Bronchial epithelial cell (primary cell): ENCODE measurements around the gene KY. TPM values are rescaled to one million over a fixed set of nuclear protein-coding genes. Genes with fewer than 3 reads are reported as not detected.

ENCODE experiments used
- DNase-seq: peaks from one replicate; pipeline ENCODE4 v3.0.0-alpha.2; 2010; ENCODE audit warnings: low read depth
- FAIRE-seq: peaks from 2 replicates; lab custom pipeline; 2011; peaks lifted over from hg19 to GRCh38; lab: Jason Lieb, UNC
- H3K27me3 ChIP-seq: 2 replicates; pipeline ENCODE4 v1.5.1; 2011; ENCODE audit warnings: low read length; ENCODE audit not compliant: control insufficient read depth, insufficient read depth
- H3K36me3 ChIP-seq: 2 replicates; pipeline ENCODE4 v1.5.1; 2011; ENCODE audit warnings: low read length; ENCODE audit not compliant: control insufficient read depth, insufficient read depth
- H3K4me3 ChIP-seq: 2 replicates; pipeline ENCODE4 v1.5.1; 2011; ENCODE audit warnings: mild to moderate bottlenecking, low read depth, low read length, control low read depth
- total RNA-seq: library from RNA; depleted of rRNA; stranded (reverse); fragments of >200 nt; gene quantifications from 2 replicates; pipeline ENCODE4 v1.2.1, GENCODE V29; 2014
- TF ChIP-seq, protein P1 (sequence below): IDR thresholded peaks from 2 replicates; pipeline ENCODE4 v1.5.1; 2011; ENCODE audit warnings: mild to moderate bottlenecking, moderate library complexity, low read length, control low read depth, inconsistent platforms; ENCODE audit not compliant: insufficient read depth, severe bottlenecking

Gene KY
- total RNA-seq, 1 donor from 2014 or later = not detected

DNA sequence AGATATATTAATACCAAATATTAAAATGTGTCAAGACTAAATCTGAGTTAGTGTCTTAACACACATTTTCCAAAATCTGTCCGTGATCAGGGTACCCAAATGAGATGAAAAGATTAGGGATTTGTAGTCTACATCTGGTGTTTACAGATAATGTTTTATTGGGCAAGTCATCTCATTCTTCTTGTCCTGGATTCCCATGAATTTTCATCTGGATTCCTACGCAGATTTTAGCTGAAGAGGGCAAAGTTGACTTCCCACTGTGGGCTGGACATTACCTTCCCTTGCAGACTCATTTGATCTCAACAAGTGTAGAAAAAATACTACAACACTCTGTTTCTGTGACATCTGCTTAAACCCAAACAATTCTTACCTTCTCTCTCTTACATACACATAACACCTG is 85.8 kb downstream of the KY start:
- no peak for DNase-seq
- no peak overlapping the region for H3K4me3 ChIP-seq
- no peaks in the 10 kb centered on the region for H3K36me3 ChIP-seq
- no peaks in the 10 kb centered on the region for H3K27me3 ChIP-seq
- TF ChIP-seq, protein P1, sequence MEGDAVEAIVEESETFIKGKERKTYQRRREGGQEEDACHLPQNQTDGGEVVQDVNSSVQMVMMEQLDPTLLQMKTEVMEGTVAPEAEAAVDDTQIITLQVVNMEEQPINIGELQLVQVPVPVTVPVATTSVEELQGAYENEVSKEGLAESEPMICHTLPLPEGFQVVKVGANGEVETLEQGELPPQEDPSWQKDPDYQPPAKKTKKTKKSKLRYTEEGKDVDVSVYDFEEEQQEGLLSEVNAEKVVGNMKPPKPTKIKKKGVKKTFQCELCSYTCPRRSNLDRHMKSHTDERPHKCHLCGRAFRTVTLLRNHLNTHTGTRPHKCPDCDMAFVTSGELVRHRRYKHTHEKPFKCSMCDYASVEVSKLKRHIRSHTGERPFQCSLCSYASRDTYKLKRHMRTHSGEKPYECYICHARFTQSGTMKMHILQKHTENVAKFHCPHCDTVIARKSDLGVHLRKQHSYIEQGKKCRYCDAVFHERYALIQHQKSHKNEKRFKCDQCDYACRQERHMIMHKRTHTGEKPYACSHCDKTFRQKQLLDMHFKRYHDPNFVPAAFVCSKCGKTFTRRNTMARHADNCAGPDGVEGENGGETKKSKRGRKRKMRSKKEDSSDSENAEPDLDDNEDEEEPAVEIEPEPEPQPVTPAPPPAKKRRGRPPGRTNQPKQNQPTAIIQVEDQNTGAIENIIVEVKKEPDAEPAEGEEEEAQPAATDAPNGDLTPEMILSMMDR = no peak
- no peak for FAIRE-seq

- peak; percentile 77 for FAIRE-seq
- no peaks in the 10 kb centered on the region for H3K27me3 ChIP-seq
- no peaks in the 10 kb centered on the region for H3K36me3 ChIP-seq
- no peak overlapping the region for H3K4me3 ChIP-seq
- TF ChIP-seq, protein P1 = no peak
- DNase-seq = peak; percentile 85
Measured at GRCh38 chr3:134563601-134564000, 87.2 kb downstream of the KY start.

DNA sequence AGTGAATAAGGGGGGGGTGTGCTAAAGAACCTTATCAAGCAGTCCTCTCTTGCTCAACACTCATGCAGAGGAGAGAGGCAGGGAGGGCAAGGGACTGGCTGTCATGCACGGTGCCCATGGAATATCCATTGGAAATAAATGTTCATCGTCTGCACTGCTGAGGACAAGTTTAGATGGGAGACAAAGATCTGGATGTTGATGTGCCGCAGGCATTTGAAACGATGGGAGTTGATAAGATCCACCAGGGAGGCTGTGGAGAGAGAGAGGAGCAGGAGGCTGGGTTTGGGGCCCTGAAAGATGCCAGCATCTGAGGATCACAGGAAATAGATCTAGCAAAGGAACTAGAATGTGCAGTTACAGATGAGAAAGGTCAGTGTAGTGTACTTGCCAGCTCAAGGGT is 88.8 kb downstream of the KY start:
- DNase-seq (no peak), FAIRE-seq (no peak)
- Histone ChIP-seq H3K27me3 (no peaks in the 10 kb centered on the region), H3K4me3 (no peak overlapping the region), H3K36me3 (no peaks in the 10 kb centered on the region)
- TF ChIP-seq, protein P1 = no peak

DNA sequence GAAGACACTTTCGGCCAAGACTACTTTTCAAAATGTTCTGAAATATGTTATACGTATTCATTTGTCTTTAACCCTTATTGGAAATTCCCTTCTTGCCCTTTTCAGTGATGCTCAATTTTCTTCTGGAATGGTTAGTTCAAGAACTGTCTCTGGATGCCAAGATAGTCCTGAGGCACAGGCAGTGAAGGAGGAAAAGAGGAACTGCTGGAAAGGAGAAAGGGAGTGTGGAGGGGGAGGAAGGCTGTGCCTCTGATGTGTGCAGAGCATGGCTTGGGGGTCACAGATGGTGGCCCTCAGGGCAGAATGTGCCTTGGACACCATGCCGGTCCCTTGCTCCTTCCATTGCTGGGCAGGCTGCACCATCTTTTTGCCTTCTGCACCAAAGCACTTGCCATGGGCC is 91.2 kb downstream of the KY start:
- TF ChIP-seq, protein P1 = no peak
- no peak for FAIRE-seq
- Histone ChIP-seq H3K36me3 (no peaks in the 10 kb centered on the region), H3K27me3 (no peaks in the 10 kb centered on the region), H3K4me3 (no peak overlapping the region)
- no peak for DNase-seq

Other genes with a start within 250 kb of the KY start
- gene ANAPC13, start 165.0 kb downstream of the KY start, total RNA-seq = 45.3 and 66.4 TPM in 2 replicates
- 10.3 and 22.4 TPM in 2 replicates for gene CEP63, start 165.0 kb downstream of the KY start, total RNA-seq
- under 0.01 TPM in 1 of 2 replicates, not detected in the other for gene EPHB1, start 144.2 kb upstream of the KY start, total RNA-seq